Peyer's patch (tissue), 4 donors: ENCODE data around the gene TMEM106C. TPM values are rescaled to one million over a fixed set of nuclear protein-coding genes. Genes with fewer than 3 reads are reported as not detected.

Source experiments
- DNase-seq, 3 donors: peaks; one replicate each; pipeline ENCODE4 v3.0.0-alpha.2; 2017 to 2019
- H3K27ac ChIP-seq, 4 donors: fragments of 200-600 bp; sonication (generic); one replicate each; pipeline ENCODE4 v1.5.1; 2016 to 2019
- H3K27me3 ChIP-seq, 2 donors: fragments of 200-600 bp; sonication (generic); one replicate each; pipeline ENCODE4 v1.5.1; 2019
- H3K36me3 ChIP-seq, 3 donors: fragments of 200-600 bp; sonication (generic); one replicate each; pipeline ENCODE4 v1.5.1; 2016 to 2019
- H3K4me1 ChIP-seq, 4 donors: fragments of 200-600 bp; sonication (generic); one replicate each; pipeline ENCODE4 v1.5.1; 2016 to 2019
- H3K4me3 ChIP-seq, 4 donors: fragments of 200-600 bp; sonication (generic); 1 replicate in 3 of 4; 2 replicates in 1 of 4; pipeline ENCODE4 v1.5.1; 2016 to 2019; ENCODE audit warnings: mild to moderate bottlenecking in 1 of 4
- H3K9me3 ChIP-seq, 4 donors: fragments of 200-600 bp; sonication (generic); one replicate each; pipeline ENCODE4 v1.5.1; 2016 to 2019; ENCODE audit warnings: mild to moderate bottlenecking in 1 of 4
- POLR2A ChIP-seq, 2 donors: fragments of 450-650 bp; IDR thresholded peaks; one replicate each; pipeline ENCODE4 v1.5.1; 2017; ENCODE audit warnings: antibody characterized with exemption in 2 of 2, mild to moderate bottlenecking in 2 of 2, moderate library complexity in 2 of 2
- total RNA-seq, 4 donors: library from RNA; depleted of rRNA; stranded (reverse); fragments of >200 nt; gene quantifications; one replicate each; pipeline ENCODE4 v1.1.0, GENCODE V29; 2016
- TF ChIP-seq, protein P1 (sequence below), 6 experiments: fragments of 450-650 bp in 4 of 6; fragments of 200-600 bp in 2 of 6; sonication (generic) in 1 of 6; IDR thresholded peaks; one replicate each; pipeline ENCODE4 v1.5.1; 2017 to 2019; ENCODE audit warnings: antibody characterized with exemption in 6 of 6, mild to moderate bottlenecking in 3 of 6, moderate library complexity in 1 of 6

Gene TMEM106C
- total RNA-seq, 4 donors from 2014 or later: 80.9 to 326 (median 241) TPM

DNA sequence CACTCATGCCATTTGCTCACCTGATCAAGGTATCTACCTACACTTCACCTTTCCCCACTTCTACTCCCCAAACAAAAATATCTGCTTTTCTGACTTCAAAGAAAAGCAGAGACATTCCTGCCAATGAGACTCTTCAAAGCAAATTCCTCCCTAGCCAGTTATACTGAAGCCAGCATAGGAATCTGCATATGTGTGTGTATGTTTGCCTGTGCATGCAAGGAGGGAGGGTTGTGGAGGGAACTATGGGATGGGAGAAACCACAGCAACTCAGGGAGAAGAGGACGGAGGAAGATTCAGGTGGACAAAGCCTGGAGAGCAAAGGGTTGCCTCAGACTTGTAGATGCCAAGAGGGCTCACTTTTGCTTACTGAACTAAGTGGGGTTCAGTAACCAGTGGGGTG, 32.2 kb upstream of the TMEM106C start:
- no peak overlapping the region for H3K4me3 ChIP-seq
- DNase-seq: no peak
- TF ChIP-seq POLR2A (IDR thresholded peaks at IDR 0.05): no peak
- TF ChIP-seq, protein P1, sequence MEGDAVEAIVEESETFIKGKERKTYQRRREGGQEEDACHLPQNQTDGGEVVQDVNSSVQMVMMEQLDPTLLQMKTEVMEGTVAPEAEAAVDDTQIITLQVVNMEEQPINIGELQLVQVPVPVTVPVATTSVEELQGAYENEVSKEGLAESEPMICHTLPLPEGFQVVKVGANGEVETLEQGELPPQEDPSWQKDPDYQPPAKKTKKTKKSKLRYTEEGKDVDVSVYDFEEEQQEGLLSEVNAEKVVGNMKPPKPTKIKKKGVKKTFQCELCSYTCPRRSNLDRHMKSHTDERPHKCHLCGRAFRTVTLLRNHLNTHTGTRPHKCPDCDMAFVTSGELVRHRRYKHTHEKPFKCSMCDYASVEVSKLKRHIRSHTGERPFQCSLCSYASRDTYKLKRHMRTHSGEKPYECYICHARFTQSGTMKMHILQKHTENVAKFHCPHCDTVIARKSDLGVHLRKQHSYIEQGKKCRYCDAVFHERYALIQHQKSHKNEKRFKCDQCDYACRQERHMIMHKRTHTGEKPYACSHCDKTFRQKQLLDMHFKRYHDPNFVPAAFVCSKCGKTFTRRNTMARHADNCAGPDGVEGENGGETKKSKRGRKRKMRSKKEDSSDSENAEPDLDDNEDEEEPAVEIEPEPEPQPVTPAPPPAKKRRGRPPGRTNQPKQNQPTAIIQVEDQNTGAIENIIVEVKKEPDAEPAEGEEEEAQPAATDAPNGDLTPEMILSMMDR (IDR thresholded peaks at IDR 0.05): no peak
- no peaks in the 10 kb centered on the region for H3K9me3 ChIP-seq
- no peaks in the 10 kb centered on the region for H3K27me3 ChIP-seq
- H3K27ac ChIP-seq: no peak overlapping the region
- H3K4me1 ChIP-seq: no peaks in the 10 kb centered on the region
- H3K36me3 ChIP-seq: no peaks in the 10 kb centered on the region

DNA sequence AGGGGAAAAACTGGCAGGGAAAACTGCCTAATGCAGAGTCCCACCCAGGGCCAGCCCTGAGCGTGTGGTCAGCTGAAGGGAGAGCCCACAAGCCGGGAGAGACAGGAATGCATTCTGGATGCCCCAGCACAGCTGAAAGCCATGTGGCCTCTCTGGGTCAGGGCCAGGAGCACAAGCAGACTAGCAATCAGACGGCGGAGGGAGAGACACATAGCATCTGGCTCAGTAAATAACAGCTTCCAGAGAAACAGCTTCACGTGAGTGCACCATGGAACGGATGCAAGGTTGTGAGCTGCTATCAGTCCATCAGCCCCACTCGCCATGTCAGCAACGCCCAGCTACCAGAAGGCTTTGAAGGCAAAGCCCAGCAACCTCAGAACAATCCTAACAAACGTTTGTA, 28.2 kb upstream of the TMEM106C start:
- peaks cover 0 to 18% (median 4%) of the 10 kb centered on the region in 4 donors for H3K4me1 ChIP-seq
- no peak overlapping the region for H3K4me3 ChIP-seq
- H3K9me3 ChIP-seq: no peaks in the 10 kb centered on the region
- no peaks in the 10 kb centered on the region for H3K27me3 ChIP-seq
- no peaks in the 10 kb centered on the region for H3K36me3 ChIP-seq
- peak in 1 of 3 donors; percentile 56 for DNase-seq
- H3K27ac ChIP-seq: no peak overlapping the region
- TF ChIP-seq POLR2A (IDR thresholded peaks at IDR 0.05): no peak
- TF ChIP-seq, protein P1 (IDR thresholded peaks at IDR 0.05): no peak

DNA sequence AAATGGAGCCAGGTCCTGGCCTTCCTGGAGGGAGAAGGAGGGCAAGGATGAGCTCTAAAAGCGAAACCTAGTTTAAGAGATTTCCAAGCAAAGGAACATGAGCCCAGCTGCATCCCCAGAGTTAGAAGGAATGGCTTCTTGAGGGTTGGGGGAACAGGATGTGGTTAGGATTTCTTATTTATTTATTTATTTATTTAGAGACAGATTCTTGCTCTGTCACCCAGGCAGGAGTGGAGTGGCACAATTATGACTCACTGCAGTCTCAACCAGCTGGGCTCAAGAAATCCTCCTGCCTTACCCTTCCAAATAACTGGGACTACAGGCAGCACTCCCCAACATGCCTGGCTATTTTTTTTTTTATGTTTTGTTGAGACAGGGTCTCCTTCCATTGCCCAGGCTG, 25.3 kb upstream of the TMEM106C start:
- peaks cover 0 to 23% (median 4%) of the 10 kb centered on the region in 4 donors for H3K4me1 ChIP-seq
- H3K27me3 ChIP-seq: no peaks in the 10 kb centered on the region
- no peaks in the 10 kb centered on the region for H3K9me3 ChIP-seq
- H3K4me3 ChIP-seq: no peak overlapping the region
- no peak for TF ChIP-seq POLR2A (IDR thresholded peaks at IDR 0.05)
- TF ChIP-seq, protein P1 (IDR thresholded peaks at IDR 0.05): no peak
- no peaks in the 10 kb centered on the region for H3K36me3 ChIP-seq
- no peak for DNase-seq
- H3K27ac ChIP-seq: peak overlapping the region in 3 of 4 donors; percentile 67 to 93 (median 90)

DNA sequence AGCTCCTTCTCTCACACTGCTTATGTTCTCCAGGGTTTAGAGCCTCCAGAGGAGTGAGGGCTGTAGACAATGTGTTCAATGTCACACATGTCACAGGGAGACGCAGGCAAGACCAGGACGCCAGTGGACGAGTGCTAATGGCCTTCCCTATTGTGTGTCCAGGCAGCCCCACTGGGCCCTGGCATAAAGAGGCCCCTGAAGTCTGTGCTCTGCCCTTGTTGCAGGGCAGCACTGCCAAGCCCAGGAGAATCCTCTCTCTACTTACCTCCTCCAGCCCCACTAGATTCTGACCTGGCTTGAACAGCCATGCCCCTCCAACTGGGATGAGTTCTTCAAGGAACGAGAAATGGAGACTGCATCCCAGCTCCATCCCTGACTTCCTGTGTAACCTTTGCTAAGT, 24.8 kb upstream of the TMEM106C start:
- DNase-seq: no peak
- Histone ChIP-seq H3K9me3 (no peaks in the 10 kb centered on the region), H3K36me3 (no peaks in the 10 kb centered on the region), H3K4me1 (peaks cover 0 to 25% (median 4%) of the 10 kb centered on the region in 4 donors), H3K27ac (peak overlapping the region in 3 of 4 donors; percentile 67 to 93 (median 90)), H3K27me3 (no peaks in the 10 kb centered on the region), H3K4me3 (no peak overlapping the region)
- TF ChIP-seq POLR2A (IDR thresholded peaks at IDR 0.05): no peak
- TF ChIP-seq, protein P1 (IDR thresholded peaks at IDR 0.05): no peak

DNA sequence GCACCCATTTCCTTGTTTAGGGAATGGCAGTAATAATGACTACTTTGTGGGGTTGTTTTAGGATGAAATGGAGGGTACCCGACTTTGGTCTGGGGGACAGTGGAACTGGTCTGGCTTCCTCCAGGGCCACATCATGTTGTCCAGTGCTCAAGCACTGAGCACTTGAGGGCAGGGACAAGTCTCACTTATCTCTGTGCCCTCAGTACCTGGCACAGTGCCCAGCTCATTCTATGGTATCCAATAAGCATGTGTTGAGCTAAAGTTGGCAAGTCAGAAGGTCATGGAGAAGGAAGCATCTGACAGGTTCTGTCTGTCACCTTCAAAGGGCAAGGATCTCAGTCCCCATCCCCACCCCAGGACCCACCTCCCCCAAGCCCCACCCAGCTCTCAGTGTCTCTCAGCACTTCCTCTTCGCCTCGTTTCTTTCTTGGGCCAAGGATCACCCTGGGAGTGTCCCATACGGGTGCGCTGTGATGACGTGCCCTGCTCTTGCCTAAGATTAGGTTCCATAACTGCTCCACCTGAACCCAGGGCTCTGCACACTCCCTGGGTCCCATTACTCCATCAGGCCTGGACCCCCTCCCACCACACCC, 24.3 kb upstream of the TMEM106C start:
- Histone ChIP-seq H3K4me3 (no peak overlapping the region), H3K27ac (peak overlapping the region in 3 of 4 donors; percentile 67 to 93 (median 90)), H3K36me3 (no peaks in the 10 kb centered on the region), H3K27me3 (no peaks in the 10 kb centered on the region), H3K4me1 (peaks cover 0 to 29% (median 4%) of the 10 kb centered on the region in 4 donors), H3K9me3 (no peaks in the 10 kb centered on the region)
- peak in 1 of 2 donors; percentile 59 for TF ChIP-seq POLR2A (IDR thresholded peaks at IDR 0.05)
- TF ChIP-seq, protein P1 (IDR thresholded peaks at IDR 0.05): no peak
- peak in 2 of 3 donors; percentile 87 to 92 for DNase-seq
